AG20443 (cell line): ENCODE results near the gene GAA.
A peak's percentile ranks its signal among the peaks of the same experiment; 100 is the strongest.

Source experiments
- DNase-seq: peaks from one replicate; pipeline ENCODE4 v3.0.0; 2012; ENCODE audit warnings: low spot score, mixed read lengths

GAA gene

DNA sequence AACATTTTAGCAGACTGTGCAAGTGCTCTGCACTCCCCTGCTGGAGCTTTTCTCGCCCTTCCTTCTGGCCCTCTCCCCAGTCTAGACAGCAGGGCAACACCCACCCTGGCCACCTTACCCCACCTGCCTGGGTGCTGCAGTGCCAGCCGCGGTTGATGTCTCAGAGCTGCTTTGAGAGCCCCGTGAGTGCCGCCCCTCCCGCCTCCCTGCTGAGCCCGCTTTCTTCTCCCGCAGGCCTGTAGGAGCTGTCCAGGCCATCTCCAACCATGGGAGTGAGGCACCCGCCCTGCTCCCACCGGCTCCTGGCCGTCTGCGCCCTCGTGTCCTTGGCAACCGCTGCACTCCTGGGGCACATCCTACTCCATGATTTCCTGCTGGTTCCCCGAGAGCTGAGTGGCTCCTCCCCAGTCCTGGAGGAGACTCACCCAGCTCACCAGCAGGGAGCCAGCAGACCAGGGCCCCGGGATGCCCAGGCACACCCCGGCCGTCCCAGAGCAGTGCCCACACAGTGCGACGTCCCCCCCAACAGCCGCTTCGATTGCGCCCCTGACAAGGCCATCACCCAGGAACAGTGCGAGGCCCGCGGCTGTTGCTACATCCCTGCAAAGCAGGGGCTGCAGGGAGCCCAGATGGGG lies 3.1 kb downstream of the GAA start:
- peak; percentile 33 for DNase-seq

DNA sequence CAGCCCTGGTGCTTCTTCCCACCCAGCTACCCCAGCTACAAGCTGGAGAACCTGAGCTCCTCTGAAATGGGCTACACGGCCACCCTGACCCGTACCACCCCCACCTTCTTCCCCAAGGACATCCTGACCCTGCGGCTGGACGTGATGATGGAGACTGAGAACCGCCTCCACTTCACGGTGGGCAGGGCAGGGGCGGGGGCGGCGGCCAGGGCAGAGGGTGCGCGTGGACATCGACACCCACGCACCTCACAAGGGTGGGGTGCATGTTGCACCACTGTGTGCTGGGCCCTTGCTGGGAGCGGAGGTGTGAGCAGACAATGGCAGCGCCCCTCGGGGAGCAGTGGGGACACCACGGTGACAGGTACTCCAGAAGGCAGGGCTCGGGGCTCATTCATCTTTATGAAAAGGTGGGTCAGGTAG lies 3.6 kb downstream of the GAA start:
- DNase-seq = no peak

DNA sequence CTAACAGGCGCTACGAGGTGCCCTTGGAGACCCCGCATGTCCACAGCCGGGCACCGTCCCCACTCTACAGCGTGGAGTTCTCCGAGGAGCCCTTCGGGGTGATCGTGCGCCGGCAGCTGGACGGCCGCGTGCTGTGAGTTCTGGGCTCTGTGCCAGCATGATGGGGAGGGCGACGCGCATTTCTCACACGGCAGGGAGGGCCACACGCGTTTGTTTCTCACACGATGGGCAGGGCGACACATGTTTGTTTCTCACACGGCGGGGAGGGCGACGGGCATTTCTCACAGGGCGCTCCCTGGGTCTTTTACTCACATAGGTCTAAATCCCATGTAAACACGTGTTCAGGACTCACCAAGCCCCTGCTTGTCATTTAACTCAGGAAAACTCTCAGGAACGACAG lies 4.4 kb downstream of the GAA start:
- peak; percentile 74 for DNase-seq

DNA sequence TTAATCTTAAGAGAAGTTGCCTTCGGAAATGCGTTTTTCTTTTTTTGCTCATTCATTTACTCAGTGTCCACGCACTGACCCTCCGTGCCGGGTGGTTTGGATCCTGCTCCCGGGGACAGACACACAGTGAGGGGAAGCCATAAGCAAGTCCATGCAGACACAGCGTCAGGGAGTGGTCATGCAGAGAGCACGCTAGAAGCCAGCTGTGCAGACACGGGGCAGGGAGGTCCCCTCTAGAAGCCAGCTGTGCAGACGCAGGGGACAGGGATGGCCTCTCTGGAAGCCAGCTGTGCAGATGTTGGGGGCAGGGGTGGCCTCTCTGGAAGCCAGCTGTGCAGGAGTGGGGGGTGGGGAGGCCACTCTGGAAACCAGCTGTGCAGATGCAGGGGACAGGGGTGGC lies 4.8 kb downstream of the GAA start:
- peak; percentile 40 for DNase-seq

DNA sequence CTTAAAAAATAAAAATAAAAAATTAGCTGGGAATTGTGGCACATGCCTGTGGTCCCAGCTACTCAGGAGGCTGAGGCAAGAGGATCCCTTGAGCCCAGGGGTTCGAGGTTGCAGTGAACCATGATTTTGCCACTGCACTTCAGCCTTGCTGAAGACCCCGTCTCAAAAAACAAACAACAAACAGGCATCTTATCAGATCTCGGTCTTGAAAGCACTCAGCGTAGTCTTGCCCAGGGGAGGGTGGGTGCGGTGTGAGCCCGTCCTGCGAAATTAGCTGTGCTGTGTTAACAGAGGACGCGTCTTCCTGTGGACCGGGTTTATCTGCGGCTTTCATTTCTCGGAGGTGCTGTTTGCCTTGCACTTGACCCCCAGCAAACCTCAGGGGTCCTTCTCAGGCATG lies 5.4 kb downstream of the GAA start:
- DNase-seq = no peak

DNA sequence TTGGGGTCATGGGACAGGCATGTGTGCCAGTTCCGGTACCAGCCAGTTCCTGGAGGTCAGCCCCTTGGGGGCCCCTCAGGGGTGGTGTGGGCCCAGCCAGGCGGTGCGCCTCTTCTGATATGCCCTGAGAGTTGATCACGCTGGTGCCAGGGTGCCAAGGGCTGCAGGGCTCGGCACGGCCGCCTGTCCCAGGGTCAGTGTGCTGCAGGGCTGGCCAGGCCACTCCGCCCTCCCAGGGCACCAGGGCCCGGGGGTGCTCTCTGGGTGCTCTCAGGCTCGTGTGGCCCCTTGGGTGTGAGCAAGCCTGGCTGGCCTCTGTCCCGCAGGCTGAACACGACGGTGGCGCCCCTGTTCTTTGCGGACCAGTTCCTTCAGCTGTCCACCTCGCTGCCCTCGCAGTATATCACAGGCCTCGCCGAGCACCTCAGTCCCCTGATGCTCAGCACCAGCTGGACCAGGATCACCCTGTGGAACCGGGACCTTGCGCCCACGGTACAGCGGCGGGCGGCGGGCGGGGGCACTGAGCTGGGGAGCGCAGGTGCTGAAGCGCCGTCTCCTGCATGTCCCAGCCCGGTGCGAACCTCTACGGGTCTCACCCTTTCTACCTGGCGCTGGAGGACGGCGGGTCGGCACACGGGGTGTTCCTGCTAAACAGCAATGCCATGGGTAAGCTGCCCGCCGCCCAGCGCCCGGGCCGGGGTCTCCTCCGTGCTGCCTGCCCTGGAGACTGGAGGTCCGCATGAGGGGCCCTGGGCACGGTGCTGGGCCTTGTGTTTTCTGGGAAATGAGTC lies 6.0 kb downstream of the GAA start:
- no peak for DNase-seq

DNA sequence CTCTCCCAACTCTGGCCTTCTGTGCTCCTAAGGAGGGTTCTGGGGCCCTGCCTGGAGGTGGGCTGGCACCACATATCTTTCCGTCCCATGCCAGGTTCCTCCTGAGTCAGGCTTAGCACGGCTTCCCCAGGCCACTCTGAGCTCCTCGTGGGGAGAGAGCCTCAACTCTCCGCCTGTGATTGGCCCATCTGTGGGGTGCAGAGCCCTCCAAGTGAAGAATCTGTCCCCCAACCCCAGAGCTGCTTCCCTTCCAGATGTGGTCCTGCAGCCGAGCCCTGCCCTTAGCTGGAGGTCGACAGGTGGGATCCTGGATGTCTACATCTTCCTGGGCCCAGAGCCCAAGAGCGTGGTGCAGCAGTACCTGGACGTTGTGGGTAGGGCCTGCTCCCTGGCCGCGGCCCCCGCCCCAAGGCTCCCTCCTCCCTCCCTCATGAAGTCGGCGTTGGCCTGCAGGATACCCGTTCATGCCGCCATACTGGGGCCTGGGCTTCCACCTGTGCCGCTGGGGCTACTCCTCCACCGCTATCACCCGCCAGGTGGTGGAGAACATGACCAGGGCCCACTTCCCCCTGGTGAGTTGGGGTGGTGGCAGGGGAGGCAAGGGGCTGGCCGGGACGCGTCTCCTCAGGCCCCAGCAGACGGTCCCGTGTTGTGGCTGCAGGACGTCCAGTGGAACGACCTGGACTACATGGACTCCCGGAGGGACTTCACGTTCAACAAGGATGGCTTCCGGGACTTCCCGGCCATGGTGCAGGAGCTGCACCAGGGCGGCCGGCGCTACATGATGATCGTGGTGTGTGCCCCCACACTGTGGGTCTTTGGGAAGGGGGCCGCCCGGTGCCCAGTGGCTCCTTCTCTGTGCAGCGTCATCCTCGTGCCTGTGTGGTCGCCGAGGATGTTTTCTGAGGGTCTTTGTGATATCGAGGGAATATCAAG lies 6.9 kb downstream of the GAA start:
- DNase-seq = no peak

DNA sequence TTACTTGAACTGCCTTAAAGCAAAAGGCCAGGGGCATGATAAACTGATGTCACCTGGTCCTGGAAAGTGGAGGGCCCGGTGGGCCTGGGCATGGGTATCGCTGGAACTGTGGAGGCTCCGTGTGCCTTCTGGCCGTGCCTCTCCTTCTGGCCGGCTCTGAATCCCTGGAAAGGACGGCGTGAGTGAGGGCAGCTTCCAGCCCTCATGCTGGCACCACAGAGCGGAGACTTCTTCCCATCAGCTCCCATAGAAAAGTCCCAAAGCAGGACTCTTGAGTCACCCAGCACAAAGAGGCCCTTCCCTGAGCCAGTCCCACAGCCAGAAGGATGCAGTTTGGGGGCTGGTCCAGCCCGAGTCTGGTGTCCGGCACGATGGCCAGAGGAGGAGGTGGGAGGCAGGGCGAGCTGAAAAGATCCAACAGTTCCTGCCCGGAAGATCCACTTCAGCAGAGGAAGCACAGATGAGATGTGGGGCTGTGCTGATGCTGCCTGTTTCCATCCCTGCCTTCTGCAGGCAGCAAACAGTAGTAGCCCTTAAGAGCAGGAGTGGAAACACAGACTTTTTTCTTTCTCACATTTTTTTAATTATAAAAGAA lies 7.8 kb downstream of the GAA start:
- DNase-seq = no peak

DNA sequence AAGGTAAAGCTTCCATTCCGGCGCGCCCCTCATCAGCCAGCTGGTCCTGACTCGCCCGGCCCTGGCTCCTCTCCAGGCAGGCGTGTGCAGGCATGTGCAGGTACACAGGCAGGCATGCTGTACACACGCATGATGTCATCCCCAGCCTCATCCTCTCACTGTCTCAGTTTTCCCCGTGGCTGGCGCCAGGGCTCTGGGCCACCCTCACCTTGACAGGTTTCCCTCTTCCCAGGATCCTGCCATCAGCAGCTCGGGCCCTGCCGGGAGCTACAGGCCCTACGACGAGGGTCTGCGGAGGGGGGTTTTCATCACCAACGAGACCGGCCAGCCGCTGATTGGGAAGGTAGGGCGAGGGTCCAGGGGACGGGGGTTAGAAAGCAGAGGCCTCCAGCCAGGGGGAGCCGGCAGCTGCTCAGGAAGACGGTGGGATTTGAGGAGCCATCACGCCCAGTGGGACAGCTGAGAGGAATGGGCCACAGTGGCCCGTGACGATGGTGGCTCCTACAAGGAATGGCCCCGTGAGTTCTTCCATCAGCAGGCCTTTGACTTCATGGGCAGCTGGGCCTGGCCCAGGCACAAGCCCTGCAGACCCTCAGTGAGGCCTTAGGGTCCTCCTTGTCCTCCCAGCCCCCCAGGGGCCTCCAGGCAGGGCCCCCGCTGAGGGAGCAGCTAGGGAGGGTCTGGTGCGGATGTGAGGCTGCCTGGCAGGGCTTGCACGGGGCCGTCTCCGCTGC lies 8.5 kb downstream of the GAA start:
- DNase-seq = no peak

DNA sequence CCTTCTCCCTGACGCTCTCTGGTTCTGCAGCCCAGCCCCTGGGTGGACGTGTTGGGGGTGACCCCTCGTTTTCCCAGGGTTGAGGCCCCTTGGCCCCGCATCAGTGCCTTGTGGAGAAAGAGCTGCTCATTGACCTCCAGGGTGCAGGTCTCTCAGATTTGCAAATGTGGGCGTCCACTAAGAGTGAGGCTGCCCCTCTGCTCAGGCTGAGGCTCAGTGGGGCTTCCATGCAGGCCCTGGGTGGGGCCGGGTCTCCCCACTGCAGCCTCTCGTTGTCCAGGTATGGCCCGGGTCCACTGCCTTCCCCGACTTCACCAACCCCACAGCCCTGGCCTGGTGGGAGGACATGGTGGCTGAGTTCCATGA lies 9.0 kb downstream of the GAA start:
- DNase-seq = no peak

DNA sequence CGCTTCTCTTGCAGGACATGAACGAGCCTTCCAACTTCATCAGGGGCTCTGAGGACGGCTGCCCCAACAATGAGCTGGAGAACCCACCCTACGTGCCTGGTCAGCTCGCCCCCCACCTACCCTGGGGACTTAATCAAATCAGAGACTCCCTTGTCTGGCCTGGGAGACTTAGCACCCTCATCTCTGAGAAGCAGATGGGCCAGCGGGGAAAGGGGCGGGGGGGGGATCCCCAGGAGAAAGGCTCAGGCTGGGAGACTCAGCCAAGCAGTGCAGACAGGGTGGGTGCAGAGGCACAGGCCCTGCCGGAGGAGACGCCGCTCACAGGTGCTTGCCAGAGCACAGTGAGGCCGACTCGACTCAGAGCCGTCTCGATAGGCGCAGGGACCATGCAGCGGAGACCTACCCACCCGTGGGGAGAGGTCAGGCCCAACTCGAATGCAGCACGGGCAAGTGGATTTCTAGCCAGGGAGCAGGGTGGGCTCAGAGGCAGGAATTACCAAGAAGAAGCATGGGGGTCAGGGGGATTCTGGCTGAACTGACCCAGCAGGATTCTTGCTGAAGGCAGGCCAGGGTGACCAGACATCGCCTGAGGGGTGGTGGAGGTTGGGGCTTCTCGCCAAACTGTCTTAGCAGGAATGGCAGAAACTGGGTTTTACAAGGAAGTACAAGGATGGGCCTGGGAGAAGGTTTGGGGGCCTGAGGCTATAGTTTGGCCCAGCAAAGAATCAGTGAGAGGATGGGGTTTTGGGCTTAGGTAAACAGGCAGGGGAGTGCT lies 9.7 kb downstream of the GAA start:
- DNase-seq = no peak

DNA sequence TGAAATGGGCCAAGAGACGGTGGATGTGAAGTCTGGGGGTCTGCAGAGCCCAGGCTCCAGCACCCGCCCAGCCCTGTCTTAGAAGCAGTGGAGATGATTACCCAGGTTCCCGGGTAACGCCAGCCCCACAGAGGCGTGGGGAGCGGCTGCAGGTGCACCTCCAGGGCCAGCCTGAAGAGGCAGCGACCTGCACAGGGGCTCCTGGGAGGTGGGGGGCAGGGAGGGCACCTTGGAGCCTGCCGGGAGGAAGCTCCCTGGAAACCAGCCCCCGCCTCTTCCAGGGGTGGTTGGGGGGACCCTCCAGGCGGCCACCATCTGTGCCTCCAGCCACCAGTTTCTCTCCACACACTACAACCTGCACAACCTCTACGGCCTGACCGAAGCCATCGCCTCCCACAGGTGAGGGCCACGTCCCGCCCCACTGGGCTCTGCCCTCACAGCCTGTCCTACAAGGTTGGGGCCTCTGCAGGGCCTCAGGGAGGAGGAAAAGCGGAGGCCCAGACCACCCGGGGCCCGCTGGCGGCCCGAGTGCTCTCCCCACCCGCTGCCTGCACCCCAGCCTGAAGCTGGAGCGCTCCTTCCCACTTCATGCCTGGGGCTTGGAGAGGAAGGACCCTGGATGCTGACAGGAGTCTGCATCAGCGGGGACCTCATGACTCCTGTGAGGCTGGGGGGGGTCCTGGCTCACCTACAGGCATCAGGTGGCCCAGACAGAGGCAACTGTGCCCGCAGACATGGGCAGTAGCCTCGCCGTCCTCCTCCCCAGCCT lies 10.5 kb downstream of the GAA start:
- peak; percentile 7 for DNase-seq

DNA sequence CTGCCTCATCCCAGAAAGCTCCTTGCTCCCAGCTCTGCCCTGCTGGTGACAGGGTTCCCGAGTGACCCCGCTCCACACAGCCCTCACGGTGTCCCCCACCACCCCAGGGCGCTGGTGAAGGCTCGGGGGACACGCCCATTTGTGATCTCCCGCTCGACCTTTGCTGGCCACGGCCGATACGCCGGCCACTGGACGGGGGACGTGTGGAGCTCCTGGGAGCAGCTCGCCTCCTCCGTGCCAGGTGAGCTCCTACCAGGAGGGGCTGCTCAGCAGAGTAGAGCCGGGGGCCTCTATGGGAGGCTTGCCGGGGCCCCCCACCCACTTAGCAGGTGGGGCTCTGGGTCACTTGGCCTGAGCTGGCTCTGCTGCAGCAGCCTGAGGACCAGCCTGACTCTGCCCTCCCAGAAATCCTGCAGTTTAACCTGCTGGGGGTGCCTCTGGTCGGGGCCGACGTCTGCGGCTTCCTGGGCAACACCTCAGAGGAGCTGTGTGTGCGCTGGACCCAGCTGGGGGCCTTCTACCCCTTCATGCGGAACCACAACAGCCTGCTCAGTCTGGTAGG lies 11.2 kb downstream of the GAA start:
- DNase-seq = no peak

DNA sequence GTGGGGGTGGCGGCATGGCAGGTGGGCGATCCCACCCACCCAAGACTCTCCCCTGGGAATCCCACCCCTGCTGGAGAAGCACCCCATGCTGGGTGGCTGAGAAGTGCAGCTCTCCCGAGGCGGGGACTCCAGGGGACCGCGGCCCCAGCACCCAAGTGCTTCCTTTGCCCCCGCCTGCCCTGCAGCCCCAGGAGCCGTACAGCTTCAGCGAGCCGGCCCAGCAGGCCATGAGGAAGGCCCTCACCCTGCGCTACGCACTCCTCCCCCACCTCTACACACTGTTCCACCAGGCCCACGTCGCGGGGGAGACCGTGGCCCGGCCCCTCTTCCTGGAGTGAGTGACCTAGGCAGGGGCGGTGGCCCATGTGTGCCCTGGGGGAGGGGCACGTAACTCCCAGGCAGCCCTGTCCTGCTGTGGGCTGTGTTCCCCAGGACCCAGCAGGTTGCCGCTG lies 11.7 kb downstream of the GAA start:
- no peak for DNase-seq

DNA sequence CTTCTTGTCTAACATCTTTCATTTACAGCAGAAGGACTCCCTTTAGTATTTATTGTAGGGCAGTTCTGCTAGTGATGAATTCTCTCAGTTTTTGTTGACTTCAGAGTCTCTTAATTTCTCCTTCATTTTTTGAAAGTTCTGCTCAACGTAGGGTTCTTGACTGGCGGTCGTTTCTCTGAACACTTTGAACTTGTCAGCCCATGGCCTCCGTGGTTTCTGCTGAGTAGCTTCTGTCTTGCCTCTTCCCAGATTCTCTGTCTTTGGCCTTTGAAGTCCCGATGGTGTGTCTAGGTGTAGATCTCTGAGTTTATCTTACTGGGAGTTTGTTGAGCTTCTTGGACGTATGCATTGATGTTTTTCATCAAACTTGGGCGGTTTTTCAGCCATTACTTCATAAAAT lies 13.4 kb downstream of the GAA start:
- no peak for DNase-seq

DNA sequence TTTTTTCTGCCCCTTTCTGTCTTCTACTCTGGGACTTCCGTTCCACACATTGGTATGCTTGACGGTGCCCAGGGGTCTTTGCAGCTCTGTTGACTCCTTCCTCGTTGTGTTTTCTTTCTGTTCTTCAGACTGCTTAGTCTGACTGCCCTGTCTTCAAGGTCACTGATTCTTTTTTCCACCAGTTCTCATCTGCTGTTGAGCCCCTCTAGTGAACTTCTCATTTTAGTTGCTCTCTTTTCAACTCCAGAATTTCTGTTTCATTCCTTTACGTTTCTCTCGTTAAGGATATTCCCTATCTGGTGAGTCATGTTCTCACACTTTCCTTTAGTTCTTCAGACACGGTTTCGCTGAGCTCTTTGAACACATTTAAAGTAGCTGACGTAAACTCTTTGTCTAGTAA lies 13.8 kb downstream of the GAA start:
- no peak for DNase-seq

DNA sequence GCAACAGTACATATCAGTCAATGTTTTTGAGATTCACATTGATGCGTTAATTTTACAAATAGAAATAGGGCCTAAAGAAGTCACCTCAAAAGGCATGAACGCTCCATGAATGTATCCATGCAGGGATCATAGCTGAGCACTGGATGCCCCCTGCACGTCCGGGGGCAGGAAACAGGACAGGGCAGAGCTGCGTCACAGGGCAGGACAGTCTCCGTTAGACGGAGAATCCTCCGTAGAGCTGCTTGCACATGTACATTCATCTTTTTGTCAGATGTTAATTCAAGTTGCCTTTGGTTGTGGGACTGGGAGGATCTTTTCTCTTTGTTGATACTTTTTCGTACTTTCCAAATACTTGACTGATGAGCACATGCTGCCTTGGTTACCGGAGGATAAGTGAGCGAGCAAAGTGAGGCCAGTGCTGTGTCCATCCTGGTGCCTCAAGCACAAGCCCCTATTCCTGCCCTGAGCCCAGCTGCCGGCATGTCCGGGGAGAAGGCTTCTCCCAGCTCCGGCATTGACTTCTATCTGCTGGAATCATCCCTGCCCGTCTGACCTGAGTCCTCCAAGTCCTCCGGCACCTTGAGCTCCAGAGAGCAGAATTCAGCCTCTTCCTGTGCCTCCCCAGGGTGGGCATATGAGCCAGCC lies 15.0 kb downstream of the GAA start:
- DNase-seq = no peak

DNA sequence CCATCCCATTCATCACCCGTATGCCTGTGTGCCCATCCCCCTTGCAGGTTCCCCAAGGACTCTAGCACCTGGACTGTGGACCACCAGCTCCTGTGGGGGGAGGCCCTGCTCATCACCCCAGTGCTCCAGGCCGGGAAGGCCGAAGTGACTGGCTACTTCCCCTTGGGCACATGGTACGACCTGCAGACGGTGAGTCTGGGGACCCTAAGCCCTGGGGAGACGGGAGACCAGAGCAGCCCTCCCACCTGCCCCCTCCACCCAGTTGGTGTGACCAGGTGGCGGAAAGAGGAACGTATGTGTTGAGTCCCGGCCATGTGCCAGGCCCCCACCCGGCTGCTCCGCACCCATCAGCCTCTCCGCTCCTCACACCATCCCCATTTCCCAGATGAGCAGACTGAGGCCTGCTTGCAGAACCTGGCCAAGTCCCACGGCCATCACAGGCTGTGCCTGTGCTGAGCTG lies 15.6 kb downstream of the GAA start:
- DNase-seq = no peak
